Amniotic epithelial cell (primary cell): Measurements from ENCODE around the gene RDH12.
"Not testable (repeated sequence)": the region's sequence is repeated elsewhere in the genome, so short reads cannot be mapped to it uniquely, and the experiment has no call there.

ENCODE experiments used
- DNase-seq: peaks from one replicate; pipeline ENCODE4 v3.0.0-alpha.2; 2010; ENCODE audit warnings: low read depth

RDH12 gene

DNA sequence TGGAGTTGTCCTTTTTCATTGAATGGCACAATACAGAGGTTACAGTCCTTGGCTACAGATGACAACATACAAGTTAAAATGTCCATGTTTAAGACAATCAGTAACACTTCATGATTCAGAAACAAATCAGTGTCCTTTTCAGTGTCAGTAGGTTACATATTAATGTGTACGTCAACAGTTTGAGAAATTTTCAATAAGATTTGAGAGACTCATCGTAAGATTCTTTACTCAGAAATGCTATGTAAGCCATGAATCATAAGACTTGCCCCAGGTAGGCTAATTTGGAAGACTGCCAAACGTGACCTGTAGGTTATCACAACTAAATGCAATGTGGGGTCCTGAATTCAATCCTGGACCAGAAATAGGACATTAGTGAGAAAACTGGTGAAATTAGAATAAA, 3.5 kb downstream of the RDH12 start:
- no peak for DNase-seq

DNA sequence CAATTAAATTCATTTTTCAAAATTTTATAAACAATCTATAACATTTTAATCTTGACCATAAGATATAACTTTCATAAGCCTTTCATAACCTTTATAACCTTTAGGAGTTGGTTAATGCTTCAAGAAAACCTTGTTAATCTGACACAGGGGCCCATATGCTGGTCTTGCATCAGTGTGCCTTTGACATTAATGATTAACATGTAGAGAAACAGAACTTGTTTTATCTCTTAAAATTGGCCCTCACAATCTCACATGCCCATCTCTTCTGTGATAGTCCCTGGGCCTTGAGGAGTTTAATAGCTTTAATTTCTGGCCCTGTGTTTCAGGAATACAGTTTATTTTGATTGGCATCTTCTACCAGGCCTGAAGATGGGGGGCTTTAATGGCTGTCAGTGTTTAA, 7.7 kb downstream of the RDH12 start:
- DNase-seq = not testable (repeated sequence)

GRCh38 chr14:67709796-67710195, 8.1 kb downstream of the RDH12 start:
- not testable (repeated sequence) for DNase-seq

GRCh38 chr14:67710209-67710608, 8.5 kb downstream of the RDH12 start:
- DNase-seq = no peak

DNA sequence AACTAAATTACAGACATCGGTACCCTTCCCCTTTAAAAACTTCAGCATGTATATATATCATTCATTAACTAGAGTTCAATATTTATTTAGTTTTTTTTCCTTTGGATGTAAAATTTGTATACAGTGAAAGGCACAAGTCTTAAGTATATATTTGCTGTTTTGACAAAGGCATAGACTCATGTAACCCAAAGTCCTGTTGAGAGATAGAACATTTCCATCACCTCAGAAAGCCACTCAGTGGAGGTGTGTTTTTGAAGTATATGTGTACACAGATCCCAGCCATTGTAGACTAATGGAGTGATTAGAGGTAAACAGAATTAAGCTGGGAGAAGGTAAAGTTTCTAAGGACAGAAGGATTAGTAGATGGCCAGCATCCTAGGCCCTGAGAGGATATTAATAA, 15.4 kb downstream of the RDH12 start:
- DNase-seq = no peak

DNA sequence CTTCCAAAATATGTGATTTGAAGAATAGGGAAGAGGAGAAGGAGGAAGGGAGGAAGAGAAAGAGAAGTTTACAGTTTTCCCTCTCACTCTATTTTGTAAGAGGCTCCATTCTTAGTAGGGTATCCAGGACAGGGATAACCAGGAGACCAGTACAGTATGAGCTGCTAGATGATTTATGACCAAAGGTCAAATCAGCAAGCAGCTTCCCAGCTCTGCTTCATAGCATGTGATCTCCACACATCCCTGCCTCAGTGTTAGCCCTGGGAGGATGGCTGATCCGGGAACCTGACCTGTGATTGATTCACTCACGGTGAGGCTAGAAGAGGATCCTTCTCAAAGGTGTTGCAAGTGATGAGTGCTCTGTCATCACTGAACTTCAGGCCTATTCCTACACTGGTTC, 16.6 kb downstream of the RDH12 start:
- DNase-seq = peak; percentile 13

DNA sequence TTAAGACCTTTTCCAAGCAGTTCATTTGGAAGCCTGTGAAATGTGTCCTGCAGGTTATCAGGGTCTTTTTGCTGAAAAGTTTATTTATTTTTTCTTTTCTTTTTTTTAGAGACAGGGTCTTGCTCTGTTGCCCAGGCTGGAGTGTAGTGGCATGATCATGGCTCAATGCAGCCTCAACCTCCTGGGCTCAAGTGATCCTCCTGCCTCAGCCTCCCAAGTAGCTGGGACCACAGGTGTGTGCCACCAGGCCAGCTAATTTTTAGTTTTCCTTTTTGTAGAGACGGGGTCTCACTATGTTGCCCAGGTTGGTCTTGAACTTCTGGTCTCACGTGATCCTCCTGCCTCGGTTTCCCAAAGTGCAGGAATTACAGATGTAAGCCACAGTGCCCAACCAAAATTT, 17.7 kb downstream of the RDH12 start:
- not testable (repeated sequence) for DNase-seq

DNA sequence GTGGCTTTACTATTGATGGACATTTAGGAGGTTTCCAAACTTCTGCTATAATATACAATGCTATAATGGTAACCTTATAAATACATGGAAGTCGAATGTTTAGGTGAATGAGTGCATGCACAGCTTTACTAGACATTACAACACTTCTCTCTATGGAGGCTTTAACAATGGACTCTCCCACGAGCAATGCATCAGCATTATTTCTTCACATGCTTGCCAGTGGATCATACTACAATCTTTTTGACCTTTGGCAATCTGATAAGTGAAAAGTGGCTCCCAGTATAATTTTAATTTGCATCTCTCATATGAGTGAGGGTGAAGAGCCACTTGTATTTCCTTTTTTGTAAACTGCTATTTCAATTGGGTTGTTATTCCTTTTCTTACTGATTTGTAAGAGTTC, 18.2 kb downstream of the RDH12 start:
- peak; percentile 56 for DNase-seq

DNA sequence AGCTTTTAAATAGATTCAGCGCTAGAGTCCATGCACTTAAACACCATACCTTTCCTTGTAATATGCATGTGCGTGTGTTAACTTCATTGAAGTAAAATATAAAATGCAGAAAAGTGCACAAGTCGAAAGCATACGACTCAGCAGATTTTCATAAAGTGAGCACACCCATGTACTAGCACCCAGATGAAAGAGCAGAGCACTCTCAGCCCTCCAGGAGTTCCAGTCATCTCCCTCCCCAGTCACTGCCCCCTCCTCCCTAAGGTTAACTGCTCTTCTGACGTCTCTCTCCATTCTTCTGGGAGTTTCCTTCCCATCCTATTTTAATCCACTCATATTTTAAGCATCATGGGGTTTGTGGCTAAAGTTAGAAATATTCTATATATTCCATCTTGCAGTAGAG, 20.2 kb downstream of the RDH12 start:
- no peak for DNase-seq

DNA sequence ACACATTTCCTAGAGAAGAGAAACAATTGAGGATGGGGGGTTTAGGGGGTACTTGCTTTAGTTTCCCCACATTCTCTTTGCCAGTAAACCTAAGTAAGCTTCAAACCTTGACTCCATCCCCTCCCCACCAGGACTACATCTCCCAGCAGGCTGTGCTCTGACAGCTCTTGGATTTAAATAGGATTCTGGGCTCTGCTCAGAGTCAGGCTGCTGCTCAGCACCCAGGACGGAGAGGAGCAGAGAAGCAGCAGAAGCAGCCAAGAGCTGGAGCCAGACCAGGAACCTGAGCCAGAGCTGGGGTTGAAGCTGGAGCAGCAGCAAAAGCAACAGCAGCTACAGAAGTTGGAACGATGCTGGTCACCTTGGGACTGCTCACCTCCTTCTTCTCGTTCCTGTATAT, 20.6 kb downstream of the RDH12 start:
- peak; percentile 51 for DNase-seq

DNA sequence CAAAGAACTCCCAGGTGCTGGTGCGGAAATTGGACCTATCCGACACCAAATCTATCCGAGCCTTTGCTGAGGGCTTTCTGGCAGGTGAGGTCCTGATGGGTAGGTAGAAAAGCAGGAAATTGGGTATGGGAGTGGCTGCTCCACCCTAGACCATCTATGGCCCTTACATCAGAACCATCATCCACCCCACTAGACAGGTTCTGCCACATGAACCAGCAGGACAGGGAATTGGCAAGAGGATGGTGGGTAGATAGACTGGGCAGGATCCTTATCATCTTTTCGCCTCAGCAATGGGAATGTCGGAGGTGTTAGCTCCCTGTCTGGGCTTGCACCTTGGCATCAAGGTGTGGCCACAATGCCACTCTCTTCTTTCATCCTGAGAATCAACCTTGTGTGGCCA, 23.5 kb downstream of the RDH12 start:
- DNase-seq = no peak

DNA sequence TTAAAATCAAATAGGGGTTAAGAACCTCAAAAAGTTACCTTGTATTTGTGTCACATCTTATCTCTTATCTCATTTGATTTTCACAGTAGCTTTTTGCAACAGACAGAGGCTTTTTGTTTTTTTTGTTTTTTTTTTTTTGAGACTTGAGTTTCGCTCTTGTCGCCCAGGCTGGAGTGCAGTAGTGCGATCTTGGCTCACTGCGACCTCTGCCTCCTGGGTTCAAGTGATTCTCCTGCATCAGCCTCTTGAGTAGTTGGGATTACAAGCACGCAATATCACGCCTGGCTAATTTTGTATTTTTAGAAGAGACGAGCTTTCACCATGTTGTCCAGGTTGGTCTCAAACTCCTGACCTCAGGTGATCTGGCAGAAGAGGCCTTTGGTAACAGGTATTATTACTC, 25.7 kb downstream of the RDH12 start:
- DNase-seq = no peak

DNA sequence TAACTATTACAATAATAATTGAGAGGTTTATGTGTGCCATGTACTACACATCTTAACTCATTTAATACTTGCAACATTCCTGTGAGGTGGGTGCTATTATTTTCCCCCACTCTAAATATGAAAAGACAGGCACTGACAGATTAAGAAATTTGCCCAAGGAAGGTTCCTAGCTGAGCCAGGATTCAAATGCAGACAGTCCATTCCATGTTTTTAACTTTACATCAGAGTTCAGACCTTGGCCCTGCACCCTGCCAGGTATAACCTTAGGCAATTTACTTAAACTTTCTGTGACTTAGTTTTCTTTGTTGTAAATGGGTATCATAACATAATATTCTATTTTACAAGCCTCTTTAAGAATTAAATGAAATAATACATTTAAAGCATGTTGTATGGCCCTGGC, 26.6 kb downstream of the RDH12 start:
- no peak for DNase-seq

DNA sequence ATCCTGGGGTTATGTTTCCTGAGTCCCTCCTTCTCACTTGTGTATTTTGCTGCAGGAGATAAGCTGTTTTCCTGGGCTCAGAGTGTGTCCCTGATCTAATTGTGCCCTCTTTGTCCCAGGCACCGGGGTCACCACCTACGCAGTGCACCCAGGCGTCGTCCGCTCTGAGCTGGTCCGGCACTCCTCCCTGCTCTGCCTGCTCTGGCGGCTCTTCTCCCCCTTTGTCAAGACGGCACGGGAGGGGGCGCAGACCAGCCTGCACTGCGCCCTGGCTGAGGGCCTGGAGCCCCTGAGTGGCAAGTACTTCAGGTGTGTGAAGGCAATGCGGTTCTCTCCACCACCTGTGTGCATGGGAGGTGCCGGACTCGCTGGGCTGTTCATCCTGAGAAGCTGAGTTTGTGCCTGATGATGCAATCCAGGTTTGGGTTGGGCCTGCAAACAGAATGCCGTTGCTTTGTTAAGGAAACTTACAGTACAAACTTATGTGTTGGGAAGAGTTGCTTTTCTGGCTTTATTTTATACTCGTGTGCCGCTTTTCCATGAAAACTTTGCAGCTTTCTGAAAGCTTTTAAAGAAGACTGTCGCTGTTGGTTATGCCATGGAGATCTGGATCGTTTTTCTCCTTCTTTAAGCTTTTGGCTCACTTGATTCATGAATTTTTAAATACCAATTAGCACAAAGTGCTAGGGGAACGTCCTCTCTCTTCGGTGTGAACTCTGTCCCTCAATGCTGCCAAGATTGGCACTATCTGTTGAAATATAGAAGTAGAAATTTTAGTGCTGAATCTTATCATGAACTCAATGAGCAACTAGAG, 27.6 kb downstream of the RDH12 start:
- peak; percentile 16 for DNase-seq

DNA sequence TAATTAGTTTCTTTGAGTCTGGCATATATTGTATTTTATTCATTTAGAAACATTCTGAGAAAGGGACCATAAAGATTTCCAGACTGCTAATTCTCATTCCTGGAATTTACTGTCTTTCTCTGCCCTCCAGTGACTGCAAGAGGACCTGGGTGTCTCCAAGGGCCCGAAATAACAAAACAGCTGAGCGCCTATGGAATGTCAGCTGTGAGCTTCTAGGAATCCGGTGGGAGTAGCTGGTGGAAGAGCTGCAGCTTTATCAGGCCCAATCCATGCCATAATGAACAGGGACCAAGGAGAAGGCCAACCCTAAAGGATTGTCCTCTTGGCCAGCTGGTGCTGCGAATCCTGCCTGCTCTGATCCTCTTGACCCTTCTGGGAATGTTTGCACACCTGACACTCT, 31.9 kb downstream of the RDH12 start:
- no peak for DNase-seq

DNA sequence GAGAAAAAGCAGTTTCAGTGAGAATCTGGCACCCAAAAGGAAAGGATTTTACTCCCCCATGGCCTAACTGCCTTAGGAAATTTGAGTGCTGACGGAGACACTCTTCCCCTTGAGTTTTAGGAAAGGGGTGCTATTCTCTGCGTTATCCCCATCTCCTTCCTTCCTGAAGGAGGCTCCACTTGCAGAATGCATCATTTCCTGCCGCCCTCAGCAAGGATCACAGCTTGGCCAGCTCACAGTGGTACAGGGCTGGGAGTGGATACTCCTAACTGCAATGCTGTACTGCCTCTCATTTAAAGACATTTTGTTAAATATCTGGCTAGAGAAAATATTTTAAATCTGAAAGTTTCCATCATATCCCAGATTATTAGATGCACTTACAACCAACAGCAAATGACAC, 33.0 kb downstream of the RDH12 start:
- DNase-seq = no peak

- DNase-seq = no peak
These were observed 33.9 kb downstream of the RDH12 start for GRCh38 chr14:67735336-67736147.

DNA sequence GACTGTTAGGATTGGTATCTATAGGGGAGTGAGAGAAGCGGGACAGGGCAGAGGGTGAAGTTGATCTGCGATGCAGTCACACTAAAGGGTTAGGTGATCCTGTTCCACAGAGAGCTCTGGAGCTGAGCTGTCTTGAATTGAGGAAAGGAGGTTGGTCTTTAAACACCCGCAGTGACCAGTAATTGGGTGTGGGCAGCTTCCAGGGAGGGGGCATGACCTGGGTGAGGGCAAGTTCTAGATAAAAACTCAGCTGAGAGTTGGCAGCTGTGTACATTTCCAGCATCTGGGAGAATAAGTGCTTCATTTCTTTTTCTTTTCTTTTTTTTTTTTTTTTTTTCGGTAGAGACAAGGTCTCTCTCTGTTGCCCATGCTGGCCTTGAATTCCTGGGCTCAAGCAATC, 35.1 kb downstream of the RDH12 start:
- DNase-seq = no peak

DNA sequence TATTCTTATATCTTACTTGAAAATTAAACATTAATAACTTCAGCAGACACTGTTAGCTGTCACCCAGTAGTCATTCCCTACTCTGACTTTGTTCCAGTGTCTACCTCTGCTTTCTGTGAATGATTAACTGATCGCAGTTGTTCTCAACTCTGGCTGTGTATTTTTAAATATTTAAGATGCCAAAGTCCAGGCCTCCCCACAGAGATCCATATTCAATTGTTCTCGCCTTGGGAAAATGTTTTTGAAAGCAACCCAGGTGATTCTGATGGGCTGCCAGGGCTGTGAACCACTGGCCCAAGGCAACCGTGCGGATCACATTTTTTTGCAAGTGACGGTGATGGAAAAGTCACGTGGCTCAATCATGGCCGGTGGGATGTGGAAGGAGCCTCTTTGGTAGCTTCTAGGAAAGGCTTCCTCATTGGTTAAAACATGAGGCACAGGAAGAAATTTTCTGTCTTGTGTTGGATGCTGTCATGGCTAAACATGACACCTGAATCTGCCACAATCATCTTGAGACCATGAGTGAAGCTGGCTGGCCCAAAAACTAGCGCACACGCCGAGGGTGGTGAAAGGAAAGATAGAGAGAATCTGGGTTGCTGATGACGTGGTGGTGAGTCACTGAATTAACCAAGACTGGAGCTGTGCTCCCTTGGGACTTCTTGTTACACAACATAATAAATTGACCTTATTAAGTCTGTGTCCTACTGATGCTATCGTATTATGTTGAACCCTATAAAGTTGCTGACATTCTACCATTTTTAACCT, 37.2 kb downstream of the RDH12 start:
- DNase-seq = peak; percentile 94

GRCh38 chr14:67744046-67744445, 42.4 kb downstream of the RDH12 start:
- no peak for DNase-seq

DNA sequence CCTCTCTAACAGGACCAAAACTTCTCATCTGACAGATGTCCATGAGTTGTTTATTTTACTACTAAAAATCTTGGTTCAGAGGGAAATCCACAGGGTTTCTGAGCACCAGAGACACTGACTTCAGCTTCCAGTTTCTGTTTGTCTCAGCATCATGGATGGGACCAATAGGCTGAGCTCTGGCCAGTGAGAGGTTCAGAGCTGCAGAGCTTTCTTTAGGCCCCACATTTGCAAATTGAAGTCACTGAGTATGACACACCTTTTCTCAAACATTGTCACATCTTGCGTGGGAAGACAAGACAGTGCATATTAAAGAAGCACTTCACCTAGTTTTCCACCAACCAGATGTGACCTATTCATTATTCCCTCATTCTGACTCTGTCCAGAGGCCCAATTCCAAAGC, 45.2 kb downstream of the RDH12 start:
- no peak for DNase-seq

GRCh38 chr14:67748312-67748711, 46.6 kb downstream of the RDH12 start:
- DNase-seq = no peak
